Iris pigment epithelial cell (primary cell): ENCODE measurements around the gene UBE2D2.

Experiments used
- DNase-seq: peaks from one replicate; pipeline ENCODE4 v3.0.0-alpha.2; 2011; ENCODE audit warnings: low read depth

The UBE2D2 gene

DNA sequence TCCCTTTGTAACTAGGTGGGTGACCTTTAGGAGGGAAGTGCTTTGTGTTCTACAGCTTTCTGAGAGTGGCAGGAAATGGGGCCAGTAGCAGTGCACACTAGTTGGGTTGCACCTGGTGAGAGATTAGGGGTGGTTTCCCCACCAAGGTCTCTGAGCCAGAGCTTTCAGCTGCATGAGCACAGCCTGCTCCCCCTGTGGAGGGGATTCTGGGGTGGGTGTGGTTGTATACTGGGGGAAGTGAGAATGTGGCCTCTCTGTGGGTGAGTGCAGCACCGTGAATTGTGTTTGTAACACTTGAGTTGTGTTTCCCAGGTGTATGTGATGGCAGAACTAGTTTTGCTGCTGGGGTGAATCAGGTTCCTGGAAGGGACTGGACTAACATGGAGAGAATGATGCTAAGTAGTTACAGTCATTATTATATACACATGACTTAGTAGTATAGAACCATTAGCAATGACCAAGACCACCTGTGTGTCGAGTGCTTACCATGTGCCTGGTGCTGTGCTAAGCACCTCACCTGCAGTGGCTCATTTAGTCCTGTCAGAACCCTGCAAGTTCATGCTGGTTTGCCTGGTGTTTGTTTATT is 75.2 kb downstream of the UBE2D2 start:
- no peak for DNase-seq

DNA sequence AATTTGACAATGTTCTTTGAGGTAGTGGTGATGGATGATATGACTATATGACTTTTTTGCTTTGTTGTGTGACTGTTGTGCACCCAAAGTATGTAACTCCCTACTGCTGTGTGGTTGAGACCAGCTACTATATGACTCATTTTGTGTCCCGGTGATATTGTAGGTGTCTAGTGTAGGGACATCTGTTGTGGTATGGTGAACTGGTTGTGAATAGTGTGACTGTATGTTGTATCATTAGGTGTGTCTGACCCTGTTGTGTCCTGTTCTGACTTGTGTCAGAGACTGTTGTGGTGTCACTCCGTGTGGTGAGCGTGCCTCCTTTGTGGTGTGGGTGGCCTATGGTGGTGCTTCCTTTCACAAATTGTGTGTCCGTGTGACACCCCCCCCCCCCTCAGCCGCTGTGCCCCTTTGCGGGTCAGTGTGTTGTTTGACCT is 75.9 kb downstream of the UBE2D2 start:
- DNase-seq: no peak

- peak; percentile 79 for DNase-seq
Observed at GRCh38 chr5:139637438-139638089, 76.4 kb downstream of the UBE2D2 start.

DNA sequence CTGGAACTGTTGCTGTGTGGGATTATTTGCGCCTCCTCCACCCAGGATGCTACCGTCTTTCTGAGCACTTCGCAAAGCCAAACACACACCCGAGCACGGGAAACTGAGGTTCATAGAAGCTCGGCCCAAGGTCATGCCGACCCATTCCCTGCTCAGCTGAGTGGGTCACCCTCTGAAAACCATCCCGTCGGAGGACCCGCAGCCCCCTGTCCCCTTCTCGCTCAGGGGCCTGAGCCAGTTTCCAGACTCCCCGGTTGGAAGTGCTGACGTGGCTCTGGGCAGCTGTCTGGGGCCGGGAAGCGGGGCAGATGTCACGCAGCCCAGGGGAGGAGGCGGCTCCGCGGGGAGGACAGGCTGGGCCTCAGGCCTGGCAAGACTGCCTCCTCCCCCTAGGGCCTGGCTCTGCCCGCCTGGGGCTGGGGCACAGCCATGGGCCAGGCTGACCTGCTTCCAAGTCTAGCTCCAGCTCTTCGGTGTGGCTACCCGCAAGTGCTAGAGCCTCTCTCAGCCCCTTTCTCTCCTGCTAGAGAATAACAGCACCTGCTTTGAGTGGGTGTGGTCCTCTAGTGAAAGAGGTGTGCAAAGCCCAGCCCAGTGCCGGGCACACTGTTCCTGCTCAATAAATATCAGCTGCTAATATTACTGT is 77.1 kb downstream of the UBE2D2 start:
- DNase-seq: peak; percentile 66

- DNase-seq: no peak
Observed at GRCh38 chr5:139638736-139639618, 77.8 kb downstream of the UBE2D2 start.

DNA sequence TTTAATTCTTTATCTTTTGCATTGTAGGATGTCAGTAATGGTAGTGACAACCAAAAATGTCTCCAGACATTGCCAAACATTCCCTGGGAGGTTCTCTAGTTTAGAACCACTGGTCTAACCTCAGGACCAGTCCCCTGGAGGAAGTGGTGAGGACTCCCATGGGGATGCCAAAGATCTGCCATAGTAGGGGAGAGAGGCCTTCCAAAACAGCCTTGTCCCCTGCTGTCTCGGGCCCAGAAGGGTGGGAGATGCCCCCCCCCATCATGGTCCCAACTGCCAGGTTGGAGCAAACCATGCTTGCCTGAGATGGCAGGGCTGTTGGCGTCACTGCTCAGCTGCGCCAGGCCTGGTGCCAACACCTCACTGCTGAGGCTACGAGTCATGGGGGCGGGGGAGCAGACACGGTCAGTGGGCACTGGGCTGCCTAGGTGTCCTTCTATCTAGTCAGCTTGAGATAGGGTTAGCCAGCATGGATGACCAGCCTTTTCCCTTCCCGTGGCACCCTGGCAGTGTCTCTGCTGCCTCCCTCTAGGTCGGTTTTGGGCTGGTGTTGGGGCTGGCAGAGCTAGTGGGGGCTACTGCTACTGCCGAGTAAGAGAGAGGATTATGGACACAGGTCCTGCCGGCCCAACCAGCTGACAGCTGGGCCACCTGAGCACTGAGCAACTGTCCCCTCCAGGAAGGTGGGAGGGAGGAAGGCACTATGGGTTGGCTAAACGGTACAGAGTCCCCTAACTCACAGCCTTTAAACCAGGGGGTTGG is 78.7 kb downstream of the UBE2D2 start:
- no peak for DNase-seq

DNA sequence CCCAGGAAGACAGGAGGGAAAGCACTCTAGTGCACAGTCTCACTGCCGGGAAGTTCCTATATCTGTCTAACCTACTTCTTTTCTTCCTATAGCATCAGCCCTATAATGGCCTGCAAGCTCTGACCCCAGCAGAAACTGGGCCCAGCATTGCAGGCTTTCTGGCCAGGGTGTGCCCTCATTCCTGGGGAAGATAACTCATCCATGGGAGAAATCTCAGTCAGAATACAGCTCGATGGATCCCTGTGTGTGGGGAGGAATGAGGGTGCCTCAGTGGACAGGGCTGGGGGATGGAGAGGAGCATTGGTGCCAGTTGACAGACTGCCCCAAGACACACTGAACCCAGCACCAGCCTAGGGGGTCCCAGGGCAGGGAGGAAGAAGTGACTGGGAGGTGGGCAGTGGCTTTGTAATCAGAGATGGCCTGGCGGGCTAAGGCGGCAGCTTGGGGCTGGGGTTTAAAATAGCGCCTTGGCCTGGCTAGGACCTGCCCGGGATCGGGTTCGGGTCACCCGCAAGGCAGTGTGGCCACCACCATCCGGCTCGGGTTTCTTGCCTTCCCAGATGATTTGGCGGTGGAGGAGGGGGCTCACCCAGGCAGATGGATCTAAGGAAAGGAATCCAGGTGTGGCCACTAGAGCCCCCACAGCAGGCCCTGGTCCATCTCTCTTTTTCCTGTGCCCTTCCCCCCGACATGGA is 79.4 kb downstream of the UBE2D2 start:
- no peak for DNase-seq

DNA sequence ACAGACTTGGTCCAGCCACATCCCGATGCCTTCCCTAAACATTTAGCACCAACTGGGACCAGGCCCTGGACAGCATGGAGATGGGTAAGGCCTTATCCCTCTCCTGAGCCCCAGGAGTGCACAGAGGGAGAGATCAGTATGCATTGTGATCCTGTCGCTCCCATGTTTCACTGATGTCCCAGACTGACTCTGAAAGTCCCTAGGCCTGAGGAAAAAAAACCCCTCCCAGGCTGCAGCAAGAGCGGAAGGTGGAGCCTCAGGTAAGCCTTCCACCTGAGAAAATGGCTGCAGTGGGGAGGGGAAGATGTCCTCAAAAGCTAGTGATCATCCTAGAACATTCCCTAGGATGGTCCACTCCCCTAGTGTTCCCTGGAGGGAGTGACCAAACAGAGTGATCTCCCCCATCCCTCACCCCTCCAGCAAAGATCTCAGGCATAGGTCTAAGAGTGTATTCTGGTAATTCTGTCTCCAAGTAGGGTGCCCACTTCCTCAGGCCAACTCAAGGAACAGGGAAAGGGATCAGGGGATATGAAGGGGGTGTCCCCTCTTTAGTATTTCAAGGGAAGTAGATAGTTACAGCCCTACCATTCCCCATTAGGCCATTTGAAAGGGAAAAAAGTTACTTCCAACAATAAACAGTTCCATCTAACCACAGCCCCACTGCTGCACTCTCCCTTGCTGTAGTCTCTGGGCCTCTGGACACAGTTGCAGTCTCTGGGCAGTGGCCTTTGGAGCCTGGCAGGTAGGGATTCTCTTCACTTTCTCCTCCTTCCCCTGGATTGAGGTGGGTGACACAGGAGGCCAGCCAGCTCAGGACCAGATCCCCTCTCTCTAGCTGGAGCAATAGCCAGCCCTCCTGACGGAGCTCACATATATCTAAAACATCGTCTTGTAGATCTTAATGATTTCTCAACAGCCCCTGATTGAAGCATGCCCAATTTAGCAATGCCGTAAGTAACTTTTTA is 80.3 kb downstream of the UBE2D2 start:
- no peak for DNase-seq

DNA sequence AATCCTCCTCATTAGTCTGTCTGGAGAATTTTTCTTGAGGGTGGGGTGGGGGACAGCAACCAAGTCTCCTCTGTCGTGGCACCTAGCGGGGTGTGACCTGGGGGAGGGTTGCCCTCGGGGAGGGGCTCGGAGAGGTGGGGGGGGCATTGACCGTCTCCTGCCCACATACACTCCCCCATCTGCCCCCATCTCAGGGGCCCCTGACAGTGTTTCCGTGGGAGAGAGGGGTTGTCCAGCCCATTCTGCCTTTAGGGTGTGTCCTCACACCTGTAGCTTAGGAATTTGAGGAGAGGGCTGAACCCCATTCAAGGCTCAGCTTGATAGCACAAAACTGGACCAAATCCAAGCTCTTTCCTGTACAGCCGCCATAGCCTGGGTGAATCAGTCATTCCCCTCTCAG is 81.1 kb downstream of the UBE2D2 start:
- DNase-seq: no peak

- no peak for DNase-seq
Observed at GRCh38 chr5:139642891-139643871, 82.0 kb downstream of the UBE2D2 start.

GRCh38 chr5:139644001-139644456 is 82.9 kb downstream of the UBE2D2 start:
- DNase-seq: no peak

DNA sequence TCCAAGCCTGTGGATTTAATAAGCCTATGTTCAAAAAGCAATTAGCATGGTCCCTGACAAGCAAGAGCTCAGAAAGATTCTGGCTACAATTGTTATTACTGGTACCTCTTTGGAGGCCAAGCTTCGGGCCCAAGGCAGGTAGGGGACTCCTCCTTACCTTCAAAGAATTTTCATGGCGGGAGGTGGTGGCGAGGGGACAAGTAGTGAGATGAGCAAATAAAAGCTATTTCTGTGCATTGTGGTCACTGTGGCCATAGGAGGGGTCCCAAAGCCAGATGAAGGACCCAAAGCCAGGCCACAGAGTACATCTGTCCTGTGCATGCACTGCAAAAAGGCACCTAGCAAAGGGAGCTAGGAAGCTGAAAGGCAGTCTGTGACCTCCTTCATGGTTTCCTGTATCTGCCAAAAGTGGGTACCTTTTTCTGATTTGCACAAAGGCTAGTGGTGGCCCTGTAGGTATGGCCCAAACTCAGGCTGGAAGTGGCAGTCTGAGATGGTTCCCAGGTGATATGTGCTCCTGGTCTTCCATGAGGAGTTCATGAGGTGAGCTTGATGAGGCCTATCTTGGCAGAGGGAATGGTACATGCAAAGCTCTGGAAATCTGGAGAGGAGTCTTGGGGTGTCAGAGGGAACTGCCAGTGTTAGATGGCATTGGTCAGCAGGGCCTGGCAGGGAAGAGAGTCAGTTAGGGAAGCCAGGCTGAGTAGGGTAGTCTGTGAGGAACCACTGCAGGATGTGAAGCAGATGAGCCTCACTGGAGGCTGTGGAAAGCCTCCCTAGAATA is 83.7 kb downstream of the UBE2D2 start:
- DNase-seq: no peak

DNA sequence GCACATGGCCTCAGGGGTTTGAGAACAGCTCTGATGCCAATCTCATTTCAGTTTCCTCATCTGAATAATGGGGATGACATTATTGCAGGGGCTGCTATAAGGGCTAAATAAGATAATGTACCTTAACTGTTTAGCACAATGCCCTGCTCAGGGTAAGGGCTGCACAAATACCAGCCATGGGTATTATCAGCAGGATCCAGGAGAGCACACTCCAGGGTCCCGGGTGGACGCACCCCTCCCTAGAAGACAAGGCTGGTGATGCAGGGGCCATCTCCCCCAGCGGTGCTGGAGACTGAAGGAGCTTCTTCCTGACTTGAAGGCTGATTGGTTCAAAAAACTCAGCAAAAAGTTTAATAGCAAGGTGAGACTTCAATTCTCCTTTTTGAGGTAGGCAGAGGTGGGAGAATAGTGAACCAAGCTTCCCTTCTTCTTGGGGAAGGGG is 84.3 kb downstream of the UBE2D2 start:
- DNase-seq: no peak

GRCh38 chr5:139646111-139646510 is 85.0 kb downstream of the UBE2D2 start:
- no peak for DNase-seq

DNA sequence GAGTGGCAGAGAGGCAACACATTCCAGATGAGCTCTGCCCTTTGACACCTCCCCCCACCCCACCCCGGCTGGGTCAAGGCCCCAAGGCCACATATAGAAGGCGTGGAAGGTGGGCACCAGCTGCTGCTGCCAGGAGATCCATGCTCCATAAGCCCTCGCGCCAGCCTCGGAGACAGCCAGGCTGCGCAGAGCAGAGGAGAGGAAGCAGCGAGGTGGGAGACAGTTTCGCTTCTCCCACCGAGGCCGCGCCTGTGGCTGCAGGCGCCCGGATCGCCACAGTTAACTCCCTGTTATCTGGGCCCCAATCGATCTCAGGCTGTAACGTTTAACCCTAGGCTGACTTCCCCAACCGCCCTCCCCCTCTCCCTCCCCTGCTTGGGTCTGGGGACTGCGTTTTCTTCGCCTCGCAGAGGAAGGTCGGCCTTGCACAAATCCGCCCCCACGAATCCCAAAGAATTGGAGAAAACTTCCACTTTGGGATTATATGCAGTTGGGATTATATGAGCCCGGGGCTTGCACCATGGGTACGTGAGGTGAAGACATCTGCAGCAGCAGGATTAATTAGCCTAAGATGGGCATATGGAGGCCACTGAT is 85.9 kb downstream of the UBE2D2 start:
- no peak for DNase-seq

DNA sequence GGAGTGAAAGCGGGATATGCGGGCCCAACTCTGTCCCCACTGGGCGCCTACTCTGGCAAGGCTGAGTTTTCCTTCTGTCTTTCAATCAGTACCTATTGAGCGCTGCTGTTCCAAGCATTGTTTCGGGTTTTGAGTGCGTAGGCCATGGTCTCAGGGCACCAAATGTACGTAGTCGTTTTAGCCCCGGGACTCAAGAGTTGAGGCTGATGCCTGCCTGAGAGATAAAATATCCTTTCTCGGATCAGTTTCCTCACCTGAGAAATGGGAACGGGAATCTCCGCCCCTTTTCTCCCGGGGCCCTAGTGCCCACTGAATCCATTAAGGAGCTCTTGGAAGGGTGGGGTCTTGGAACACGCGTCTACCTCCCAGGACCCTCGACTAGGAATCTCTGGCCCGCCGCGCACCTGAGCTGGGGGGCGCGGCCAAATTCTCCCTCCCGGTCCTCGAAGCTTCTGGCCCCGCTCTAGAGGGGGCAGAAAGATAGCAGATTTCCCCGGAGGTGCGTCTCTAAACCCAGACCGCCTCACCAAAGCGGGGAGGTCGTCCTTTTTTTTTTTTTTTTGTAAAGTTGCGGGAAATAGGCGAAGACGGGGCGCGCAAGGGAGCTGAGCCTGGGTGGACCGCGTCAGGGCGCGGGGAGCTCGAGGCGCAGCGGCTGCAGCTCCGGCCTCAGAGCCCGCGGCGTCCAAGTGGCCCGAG is 86.5 kb downstream of the UBE2D2 start:
- DNase-seq: no peak
